Measurements from ENCODE around the gene TUBGCP6.

DNA sequence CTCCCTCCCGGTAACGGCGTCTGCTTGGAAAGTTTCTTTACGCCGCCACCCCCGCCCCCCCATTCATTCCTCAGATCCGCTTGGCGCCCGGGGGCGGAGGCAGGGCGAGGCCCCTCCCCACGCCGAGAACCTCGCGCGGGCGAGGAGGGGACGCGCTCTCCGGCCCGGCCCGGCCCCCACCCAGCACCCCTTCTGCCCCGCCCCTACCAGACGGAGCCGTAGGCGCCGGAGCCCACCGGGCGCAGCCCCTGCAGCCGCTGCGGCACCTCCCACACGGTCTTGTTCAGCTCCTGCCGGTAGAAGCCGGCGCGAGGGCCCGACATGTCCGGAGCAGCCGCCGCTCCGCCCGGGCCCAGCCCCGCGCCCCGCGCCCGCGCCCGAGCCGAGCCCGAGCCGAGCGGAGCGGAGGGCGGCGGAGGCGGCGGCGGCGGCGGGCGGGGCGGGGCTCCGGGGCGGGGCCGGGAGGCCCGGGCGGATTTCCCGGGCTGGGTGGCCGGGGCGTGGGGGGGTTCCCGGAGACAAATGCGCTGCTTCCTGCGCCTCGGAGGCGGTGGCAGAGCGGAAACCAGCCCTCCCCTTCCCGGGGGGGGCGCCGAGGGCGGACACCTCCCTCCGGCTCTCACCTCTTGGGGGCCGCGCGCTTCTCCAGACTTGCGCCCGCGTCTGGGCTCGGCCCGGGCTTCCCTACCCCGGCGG is 25.3 kb upstream of the TUBGCP6 start, which contains the start of gene MAPK11:
- no peak for TF ChIP-seq EZH2 (IDR thresholded peaks at IDR 0.05; ENCODE audit: borderline replicate concordance)
- TF ChIP-seq, protein P1, sequence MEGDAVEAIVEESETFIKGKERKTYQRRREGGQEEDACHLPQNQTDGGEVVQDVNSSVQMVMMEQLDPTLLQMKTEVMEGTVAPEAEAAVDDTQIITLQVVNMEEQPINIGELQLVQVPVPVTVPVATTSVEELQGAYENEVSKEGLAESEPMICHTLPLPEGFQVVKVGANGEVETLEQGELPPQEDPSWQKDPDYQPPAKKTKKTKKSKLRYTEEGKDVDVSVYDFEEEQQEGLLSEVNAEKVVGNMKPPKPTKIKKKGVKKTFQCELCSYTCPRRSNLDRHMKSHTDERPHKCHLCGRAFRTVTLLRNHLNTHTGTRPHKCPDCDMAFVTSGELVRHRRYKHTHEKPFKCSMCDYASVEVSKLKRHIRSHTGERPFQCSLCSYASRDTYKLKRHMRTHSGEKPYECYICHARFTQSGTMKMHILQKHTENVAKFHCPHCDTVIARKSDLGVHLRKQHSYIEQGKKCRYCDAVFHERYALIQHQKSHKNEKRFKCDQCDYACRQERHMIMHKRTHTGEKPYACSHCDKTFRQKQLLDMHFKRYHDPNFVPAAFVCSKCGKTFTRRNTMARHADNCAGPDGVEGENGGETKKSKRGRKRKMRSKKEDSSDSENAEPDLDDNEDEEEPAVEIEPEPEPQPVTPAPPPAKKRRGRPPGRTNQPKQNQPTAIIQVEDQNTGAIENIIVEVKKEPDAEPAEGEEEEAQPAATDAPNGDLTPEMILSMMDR (IDR thresholded peaks at IDR 0.05; ENCODE audit: poor library complexity) = no peak
- no peak for TF ChIP-seq EZH2phosphoT487 (IDR thresholded peaks at IDR 0.05; ENCODE audit: low read depth, severe bottlenecking, unreplicated experiment)

All from hepatocyte (in vitro differentiated cells).